ENCODE results near the gene CELF2. TPM values are rescaled to one million over a fixed set of nuclear protein-coding genes. Genes with fewer than 3 reads are reported as not detected.
A peak's percentile ranks its signal among the peaks of the same experiment; 100 is the strongest.

Gene CELF2
- total RNA-seq, 1 experiment from 2014 or later: 28.7 TPM

DNA sequence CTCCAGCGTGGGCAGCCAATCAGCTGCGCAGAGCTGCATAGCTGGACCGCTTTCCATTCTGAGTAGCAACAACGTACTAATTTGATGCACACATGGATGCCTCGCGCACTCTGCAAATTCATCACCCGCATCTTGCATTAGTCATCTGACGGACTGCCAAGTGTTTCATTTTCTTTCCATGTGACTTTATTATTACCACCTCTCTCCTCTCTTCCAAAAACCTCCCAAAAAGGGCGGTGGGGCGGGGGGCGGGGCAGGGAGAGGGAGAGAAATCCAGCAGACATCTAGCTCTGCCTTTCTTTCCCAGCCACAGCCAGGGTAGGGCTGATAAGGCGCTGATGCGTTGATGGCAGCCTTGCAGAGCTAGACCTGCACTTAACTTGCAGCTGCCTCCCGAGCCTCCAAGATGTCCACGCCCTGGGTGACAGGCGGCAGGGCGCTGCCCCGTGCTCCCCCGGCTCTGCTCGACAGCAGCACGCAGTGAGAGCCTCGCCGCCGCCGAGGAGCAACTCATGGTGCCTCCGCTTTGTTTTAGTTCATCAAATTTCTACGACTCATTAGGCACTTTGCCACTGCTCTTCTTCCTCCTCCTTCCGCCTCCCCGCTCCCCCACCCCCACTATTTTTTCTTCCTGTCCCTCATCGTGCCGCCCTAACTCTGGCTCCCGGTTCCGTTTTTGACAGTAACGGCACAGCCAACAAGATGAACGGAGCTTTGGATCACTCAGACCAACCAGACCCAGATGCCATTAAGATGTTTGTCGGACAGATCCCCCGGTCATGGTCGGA, 147.3 kb downstream of the CELF2 start:
- Mint-ChIP-seq H3K9me3 (peaks cover 14% of the 10 kb centered on the region in 2 experiments), H3K4me3 (peak overlapping the region; percentile 78 to 91), H3K27me3 (ENCODE audit: low read depth) (peaks cover 2% of the 10 kb centered on the region), H3K36me3 (ENCODE audit: insufficient read depth in 1 of 3, low read depth in 3 of 3) (peaks cover 10 to 23% (median 13%) of the 10 kb centered on the region in 3 experiments; a peak in 6 of 7 replicates), H3K4me1 (peaks cover 30 to 31% of the 10 kb centered on the region in 2 experiments), H3K27ac (peak overlapping the region in 1 of 3 experiments; percentile 69; a peak in 3 of 7 replicates)
- Histone ChIP-seq H2BK5ac (ENCODE audit: insufficient read length, low read length) (no peak overlapping the region), H3K14ac (ENCODE audit: insufficient read depth, low read length) (no peak overlapping the region), H3K18ac (ENCODE audit: insufficient read length, low read depth, low read length) (no peak overlapping the region), H3K4me2 (ENCODE audit: insufficient read depth, insufficient read length, low read length) (peak overlapping the region; percentile 85), H4K91ac (ENCODE audit: insufficient read length, low read depth, low read length) (no peak overlapping the region), H3K27ac (ENCODE audit: insufficient read length, low read depth, low read length) (no peak overlapping the region), H4K20me1 (ENCODE audit: control insufficient read depth, insufficient read depth, insufficient read length) (no peaks in the 10 kb centered on the region), H3K23ac (ENCODE audit: insufficient read length, low read depth, low read length) (no peak overlapping the region), H3K4ac (ENCODE audit: low read depth, low read length) (no peak overlapping the region), H2BK20ac (ENCODE audit: low read depth, low read length, poor library complexity, severe bottlenecking) (no peak overlapping the region), H3K4me1 (ENCODE audit: insufficient read depth, low read length) (no peaks in the 10 kb centered on the region), H4K8ac (replicated peaks; ENCODE audit: insufficient read length, low read depth, low read length) (no peak overlapping the region), H3K79me2 (ENCODE audit: insufficient read depth, low read length) (no peaks in the 10 kb centered on the region), H2BK15ac (ENCODE audit: low read depth, low read length) (no peak overlapping the region), H2AFZ (ENCODE audit: low read length) (no peak overlapping the region), H3K27me3 (ENCODE audit: insufficient read depth, low read length) (no peaks in the 10 kb centered on the region), H3K9me3 (ENCODE audit: control insufficient read depth, low read depth, low read length) (peaks cover 5% of the 10 kb centered on the region), H2BK120ac (ENCODE audit: low read depth, low read length, poor library complexity, severe bottlenecking) (no peak overlapping the region), H3K56ac (ENCODE audit: insufficient read length, low read depth, low read length) (no peak overlapping the region), H2AK5ac (ENCODE audit: insufficient read length, low read length) (no peak overlapping the region), H3K79me1 (ENCODE audit: insufficient read depth, low read depth, low read length, poor library complexity, severe bottlenecking) (no peaks in the 10 kb centered on the region), H3T11ph (ENCODE audit: low read length) (no peak overlapping the region), H4K5ac (ENCODE audit: insufficient read length, low read depth, low read length) (no peak overlapping the region), H2BK12ac (ENCODE audit: insufficient read length, low read depth, low read length) (no peak overlapping the region), H3K9ac (ENCODE audit: extremely low read depth, insufficient read length, low read length) (peak overlapping the region; percentile 28), H3K23me2 (ENCODE audit: insufficient read length, low read depth, low read length, poor library complexity, severe bottlenecking) (peaks cover 13% of the 10 kb centered on the region)
- no CpG with 5 or more reads among the region's 38 CpGs for WGBS (ENCODE audit: extremely low coverage, insufficient read length, low lambda C conversion rate)
- TF ChIP-seq, protein P1, sequence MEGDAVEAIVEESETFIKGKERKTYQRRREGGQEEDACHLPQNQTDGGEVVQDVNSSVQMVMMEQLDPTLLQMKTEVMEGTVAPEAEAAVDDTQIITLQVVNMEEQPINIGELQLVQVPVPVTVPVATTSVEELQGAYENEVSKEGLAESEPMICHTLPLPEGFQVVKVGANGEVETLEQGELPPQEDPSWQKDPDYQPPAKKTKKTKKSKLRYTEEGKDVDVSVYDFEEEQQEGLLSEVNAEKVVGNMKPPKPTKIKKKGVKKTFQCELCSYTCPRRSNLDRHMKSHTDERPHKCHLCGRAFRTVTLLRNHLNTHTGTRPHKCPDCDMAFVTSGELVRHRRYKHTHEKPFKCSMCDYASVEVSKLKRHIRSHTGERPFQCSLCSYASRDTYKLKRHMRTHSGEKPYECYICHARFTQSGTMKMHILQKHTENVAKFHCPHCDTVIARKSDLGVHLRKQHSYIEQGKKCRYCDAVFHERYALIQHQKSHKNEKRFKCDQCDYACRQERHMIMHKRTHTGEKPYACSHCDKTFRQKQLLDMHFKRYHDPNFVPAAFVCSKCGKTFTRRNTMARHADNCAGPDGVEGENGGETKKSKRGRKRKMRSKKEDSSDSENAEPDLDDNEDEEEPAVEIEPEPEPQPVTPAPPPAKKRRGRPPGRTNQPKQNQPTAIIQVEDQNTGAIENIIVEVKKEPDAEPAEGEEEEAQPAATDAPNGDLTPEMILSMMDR (conservative IDR thresholded peaks at IDR 0.05): no peak
- peak; percentile 40 for DNase-seq
